Superior temporal gyrus (tissue), 1 donor: ENCODE data around the gene JMJD7.

Experiments used
- DNase-seq: peaks from one replicate; pipeline ENCODE4 v3.0.0-alpha.2; 2016; ENCODE audit errors: extremely low spot score

JMJD7 gene

DNA sequence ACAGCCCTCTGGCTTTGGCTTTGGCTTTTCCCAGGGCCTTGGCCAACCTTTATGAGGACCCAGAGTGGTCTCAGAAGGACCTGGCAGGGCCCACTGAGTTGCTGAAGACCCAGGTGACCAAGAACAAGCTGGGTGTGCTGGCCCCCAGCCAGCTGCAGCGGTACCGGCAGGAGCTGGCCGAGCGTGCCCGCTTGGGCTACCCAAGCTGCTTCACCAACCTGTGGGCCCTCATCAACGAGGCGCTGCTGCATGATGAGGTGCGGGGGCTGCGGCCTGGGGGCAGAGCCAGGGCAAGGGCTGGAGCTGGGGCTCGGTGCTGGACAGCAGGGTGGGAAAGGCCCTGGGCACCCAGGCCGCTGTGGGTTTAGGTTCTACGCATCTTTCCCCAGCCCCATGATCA is 16.9 kb downstream of the JMJD7 start:
- no peak for DNase-seq

DNA sequence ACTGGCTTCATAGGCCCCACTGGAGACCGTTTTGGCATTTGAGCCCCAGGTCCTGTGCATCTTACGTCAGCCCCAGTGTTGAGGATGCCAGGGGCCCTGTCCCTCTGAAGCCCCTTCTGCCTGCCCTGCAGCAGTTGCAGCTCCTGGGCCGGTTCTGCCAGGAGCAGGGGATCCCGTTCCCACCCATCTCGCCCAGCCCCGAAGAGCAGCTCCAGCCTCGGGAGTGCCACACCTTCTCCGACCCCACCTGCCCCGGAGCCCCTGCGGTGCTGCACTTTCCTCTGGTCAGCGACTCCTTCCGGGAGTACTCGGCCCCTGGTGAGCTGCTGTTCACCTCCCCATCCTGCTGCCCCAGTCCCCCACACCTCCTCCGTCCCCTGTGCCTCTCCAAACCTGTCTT is 19.3 kb downstream of the JMJD7 start:
- DNase-seq: no peak

- no peak for DNase-seq
Measured at GRCh38 chr15:41847981-41848380, 20.1 kb downstream of the JMJD7 start.

GRCh38 chr15:41848631-41849030 is 20.7 kb downstream of the JMJD7 start:
- DNase-seq: no peak

GRCh38 chr15:41849204-41849603 is 21.3 kb downstream of the JMJD7 start:
- no peak for DNase-seq

GRCh38 chr15:41849861-41850260 is 22.0 kb downstream of the JMJD7 start:
- no peak for DNase-seq

GRCh38 chr15:41850482-41851166 is 22.7 kb downstream of the JMJD7 start:
- no peak for DNase-seq

DNA sequence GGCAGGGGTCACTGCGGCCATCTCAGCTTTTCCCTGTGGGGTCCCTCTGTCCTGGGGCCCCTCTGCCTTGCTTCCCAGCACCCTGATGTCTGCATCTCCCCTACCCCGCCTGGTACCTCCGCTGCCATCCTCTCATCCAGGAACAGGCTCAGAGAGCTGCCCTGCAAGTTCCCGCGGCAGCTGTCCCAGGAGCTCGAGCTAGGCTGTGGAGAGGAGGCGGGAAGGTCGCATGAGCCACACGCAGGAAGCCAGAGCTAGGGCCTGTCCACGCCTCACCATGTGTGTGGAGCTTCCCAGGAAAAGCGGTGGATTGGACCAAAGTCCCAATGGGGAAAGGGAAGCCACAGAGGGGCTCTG is 23.3 kb downstream of the JMJD7 start:
- DNase-seq: no peak

- no peak for DNase-seq
Measured at GRCh38 chr15:41851755-41852370, 24.0 kb downstream of the JMJD7 start.

GRCh38 chr15:41852736-41853590 is 25.1 kb downstream of the JMJD7 start:
- no peak for DNase-seq

DNA sequence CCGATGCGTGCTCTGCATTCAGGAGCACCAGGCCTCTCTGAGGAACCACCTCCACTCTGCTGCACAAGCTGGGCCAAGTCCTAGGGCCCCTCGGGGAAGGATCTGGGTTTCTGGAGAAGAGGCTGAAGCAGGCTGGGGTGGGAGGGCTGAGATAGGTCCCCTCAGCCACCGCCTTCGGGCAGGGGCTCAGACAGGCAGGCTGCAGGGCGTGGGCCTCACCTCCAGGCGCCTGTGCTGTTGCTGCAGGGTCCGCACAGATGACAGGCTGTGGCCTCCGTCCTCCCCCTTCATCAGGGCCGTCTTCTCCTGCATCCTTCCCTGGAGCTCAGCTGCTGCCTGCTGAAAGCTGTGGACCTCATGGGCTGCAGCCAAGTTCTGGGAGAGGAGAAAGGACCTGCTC is 25.9 kb downstream of the JMJD7 start:
- DNase-seq: no peak

- DNase-seq: no peak
Measured at GRCh38 chr15:41854443-41854842, 26.6 kb downstream of the JMJD7 start.

- no peak for DNase-seq
Measured at GRCh38 chr15:41855261-41855961, 27.5 kb downstream of the JMJD7 start.

DNA sequence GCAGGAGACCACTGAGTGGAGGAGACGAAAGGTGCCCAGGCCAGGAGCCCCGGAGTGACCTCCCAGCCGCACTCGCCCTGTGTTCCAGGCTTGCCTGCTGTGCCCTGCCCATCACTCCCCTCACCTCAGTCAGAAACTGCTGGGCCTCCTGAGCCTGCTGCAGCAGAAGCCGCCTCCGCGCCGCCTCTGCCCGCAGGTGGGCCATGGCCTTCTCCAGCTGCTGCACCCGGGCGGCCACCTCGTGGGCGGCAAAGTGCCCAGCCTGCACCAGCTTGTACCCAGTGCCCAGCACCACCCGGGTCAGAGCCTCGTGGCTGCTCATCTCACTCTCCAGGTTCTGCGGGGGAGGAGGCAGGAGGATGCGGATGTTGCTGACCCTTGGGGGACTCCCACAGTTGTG is 28.4 kb downstream of the JMJD7 start:
- no peak for DNase-seq

- DNase-seq: no peak
Measured at GRCh38 chr15:41856716-41857115, 28.8 kb downstream of the JMJD7 start.

GRCh38 chr15:41857316-41857715 is 29.4 kb downstream of the JMJD7 start:
- DNase-seq: no peak

DNA sequence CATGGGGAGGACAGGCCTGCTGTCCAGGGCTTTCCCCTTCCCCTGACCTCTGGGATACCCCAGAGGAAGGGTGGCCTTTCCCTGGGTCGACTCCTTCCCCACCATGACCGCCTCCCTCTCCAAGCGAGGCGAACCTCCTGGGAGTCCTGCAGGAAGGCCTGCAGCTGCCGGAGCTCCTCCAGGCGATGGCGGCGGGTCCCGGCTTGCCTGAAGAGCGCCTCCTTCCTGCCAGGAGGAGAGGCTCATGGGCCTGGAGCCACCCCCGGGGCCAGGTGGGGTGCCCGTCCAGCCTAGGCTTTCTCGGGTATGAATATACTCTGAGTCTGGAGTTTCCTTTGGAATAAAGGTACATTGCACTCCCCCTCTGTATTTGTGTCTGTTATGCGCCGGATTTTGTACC is 30.9 kb downstream of the JMJD7 start:
- no peak for DNase-seq

DNA sequence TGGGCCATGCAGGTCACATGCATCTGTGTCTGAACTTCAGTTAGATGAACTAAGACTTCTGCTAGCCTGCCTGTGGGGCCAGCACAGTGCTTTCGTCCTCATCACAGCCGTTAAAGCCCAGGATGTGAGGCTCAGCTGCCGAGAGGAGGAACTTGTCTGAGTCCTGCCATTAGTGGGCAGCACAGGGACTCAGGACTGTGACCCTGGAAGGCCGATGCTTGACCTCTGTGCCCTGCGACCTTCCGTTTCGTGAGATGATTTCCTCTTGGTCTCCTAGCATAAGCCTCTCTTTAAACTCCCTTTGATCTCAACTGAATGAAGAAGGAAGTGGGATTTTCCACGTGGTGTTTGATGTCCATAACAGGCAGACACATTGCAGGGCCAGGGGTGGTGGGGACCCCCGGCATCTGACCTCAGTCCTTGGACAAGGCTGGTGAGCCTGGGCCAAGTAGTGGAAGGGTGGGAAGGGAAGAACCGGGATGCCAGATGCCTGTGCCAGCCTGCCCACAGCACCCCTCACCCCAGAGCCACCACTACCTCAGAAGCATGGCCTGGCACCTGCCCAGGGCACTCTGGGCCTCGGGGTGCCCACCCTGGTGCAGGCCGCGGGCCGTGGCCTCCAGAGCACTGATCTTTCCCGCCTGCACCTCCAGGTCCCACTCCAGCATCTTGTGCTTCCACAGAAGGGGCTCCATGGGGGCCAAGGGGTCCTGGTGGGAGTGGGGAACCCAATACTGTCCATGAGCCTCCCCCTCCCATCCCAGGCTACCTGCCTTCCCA is 32.3 kb downstream of the JMJD7 start:
- DNase-seq: no peak

DNA sequence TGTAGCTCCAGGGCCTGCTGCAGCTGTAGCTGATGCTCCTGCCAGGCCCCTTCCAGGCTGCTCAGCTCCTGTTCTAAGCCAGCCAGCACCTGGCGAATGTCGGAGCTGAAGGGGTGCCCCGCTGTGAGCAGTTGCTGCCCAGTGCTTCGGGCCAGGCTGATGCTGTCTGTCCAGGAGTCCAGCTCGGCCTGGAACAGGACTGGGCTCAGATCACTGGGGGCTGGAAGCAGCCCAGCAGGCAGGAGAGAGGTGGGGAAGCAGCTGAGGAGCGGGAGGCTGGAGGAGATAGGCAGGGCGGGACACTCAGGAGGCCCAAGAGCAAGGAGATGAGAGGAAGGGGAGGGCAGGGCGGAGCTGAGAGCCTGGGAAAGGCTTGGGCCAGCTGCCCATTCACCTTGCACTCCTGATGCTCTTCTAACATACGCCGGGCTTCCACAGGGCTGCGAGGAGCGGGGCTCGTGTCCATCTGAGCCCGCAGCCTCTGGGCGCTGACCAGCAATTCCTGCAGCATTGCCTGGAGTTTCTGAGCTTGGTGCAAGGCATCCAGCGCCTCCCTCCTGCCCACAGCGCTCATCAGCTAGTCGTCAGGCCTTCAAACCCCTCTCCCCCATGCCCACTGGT is 34.0 kb downstream of the JMJD7 start:
- no peak for DNase-seq

DNA sequence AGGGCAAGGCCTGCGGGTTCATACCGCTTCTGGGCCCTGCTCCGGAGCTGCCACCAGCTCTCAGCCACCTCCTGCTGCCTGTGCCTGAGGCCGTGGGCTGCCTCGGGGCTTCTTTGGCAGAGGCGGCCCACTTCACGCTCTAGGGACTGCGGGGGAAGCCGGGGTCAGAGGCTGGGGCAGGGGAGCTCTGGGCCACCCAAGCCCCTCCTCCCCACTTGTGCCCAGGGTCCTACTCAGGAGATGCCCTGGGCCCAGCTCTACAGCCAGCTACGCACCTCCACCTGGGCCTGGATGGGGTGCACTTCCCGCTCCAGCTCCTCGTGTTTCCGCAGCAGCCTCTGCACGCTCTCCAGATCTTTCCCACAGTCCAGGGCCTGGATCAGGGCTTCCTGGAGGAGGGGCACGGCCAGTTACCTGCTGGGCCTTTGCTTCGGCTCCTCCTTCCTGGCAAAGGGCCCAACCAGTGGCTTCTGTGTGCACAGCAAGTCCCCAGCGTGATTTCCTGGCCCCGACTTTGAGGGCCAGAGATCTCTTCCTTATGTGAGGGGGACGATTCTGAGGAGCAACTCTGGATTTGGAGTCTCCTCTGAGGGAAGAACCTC is 34.7 kb downstream of the JMJD7 start:
- DNase-seq: no peak
